Central memory CD8-positive, alpha-beta T cell (primary cell): ENCODE measurements around the gene ASL.
A peak's percentile ranks its signal among the peaks of the same experiment; 100 is the strongest.
"Not testable (repeated sequence)": the region's sequence is repeated elsewhere in the genome, so short reads cannot be mapped to it uniquely, and the experiment has no call there.

Source experiments
- ATAC-seq: fragments of 150-1000 bp; cut with Tn5 transposase; replicated peaks from 2 replicates; pipeline ENCODE4 v1.10.0; 2022; ENCODE audit warnings: mild to moderate bottlenecking, moderate FRiP score, moderate number of reproducible peaks; ENCODE audit not compliant: poor library complexity, severe bottlenecking; ENCODE audit errors: extremely low read depth
- DNase-seq, 2 donors: peaks; one replicate each; pipeline ENCODE4 v3.0.0; 2021; ENCODE audit warnings: low spot score in 2 of 2
- H3K27ac Mint-ChIP-seq: one replicate; pipeline ENCODE4 v1.8.0; 2022; ENCODE audit warnings: low read depth, mild to moderate bottlenecking, moderate library complexity, mixed read lengths
- H3K27me3 Mint-ChIP-seq: one replicate; pipeline ENCODE4 v1.8.0; 2022; ENCODE audit warnings: mixed read lengths
- H3K36me3 Mint-ChIP-seq: one replicate; pipeline ENCODE4 v1.8.0; 2022; ENCODE audit warnings: mild to moderate bottlenecking, moderate library complexity, mixed read lengths; ENCODE audit not compliant: insufficient read depth
- H3K4me1 Mint-ChIP-seq: one replicate; pipeline ENCODE4 v1.8.0; 2022; ENCODE audit warnings: mixed read lengths
- H3K4me3 Mint-ChIP-seq: one replicate; pipeline ENCODE4 v1.8.0; 2022; ENCODE audit warnings: mild to moderate bottlenecking, moderate library complexity, mixed read lengths
- H3K9me3 Mint-ChIP-seq: one replicate; pipeline ENCODE4 v1.8.0; 2022; ENCODE audit warnings: mixed read lengths

The ASL gene

DNA sequence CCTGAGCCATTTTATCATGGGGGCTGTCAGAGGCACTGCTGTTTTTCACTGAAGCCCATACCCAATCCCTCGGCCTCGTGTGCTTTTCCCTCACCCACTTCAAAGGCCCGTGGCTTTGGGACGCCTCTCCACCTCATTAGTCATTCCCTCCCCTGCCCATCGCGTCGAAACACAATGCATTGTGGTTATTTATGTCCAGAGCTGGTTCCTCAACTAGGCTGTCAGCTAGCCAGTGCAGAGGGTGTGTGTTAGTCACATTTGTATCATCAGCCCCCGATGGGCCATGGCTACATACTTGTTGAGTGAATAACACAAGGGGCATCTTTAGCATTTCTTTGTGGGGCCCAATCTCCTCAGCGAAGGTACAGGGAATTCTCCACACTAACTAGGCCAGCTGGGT, 35.2 kb downstream of the ASL start:
- Mint-ChIP-seq H3K9me3 (no peaks in the 10 kb centered on the region), H3K27ac (no peak overlapping the region), H3K4me1 (peaks cover 12% of the 10 kb centered on the region), H3K4me3 (no peak overlapping the region), H3K27me3 (no peaks in the 10 kb centered on the region), H3K36me3 (peaks cover 15% of the 10 kb centered on the region)
- DNase-seq (no peak), ATAC-seq (no peak)

DNA sequence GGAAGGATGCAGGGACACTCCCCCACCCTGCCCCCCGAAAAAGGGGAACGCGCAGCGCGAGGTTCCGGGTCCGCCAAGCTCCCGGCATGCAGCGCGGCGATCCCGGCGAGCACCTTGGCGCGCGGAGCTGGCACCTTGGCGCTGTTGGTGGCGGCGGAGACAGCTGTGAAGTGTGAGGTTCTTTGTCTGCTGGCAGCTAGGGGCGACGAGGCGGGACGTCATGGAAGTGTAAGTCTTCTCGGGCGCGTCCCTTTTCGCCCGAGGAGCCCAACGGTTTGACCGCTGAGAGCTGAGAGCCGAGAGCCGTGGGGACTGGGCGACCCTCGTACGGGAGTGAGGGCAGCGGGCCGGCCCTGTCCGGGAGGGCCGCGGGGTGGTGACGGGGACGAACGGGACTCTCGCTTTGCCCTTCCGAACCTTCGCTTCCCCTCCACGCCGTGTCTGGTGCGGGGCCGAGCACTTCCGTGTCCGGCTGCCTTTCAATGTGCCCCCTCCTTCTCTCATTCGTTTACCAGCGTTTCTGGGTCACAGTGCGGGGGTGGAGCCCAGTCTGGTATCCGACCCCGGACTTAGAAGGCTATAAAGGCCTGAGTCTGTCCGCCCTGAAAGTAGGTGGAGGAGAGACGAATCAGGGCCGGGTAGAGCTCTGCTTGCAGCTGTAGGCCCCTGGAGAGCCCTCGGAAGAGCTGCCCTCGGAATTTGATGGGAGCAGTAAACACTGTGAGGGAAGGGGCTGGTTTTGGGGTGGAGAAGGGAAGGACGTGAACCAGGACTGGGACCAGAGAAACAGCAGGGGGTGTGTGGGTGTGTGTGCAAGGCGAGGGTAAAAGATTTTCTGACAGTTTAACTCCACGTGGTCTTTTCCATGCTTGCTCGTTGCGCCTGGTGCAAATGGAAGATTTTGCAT, 39.4 kb downstream of the ASL start, which contains the start of gene CRCP:
CRCP (plus strand) TSS at position 105 of the 907 bp plus-strand sequence; CDS start at position 221, 116 bp downstream.
- H3K27me3 Mint-ChIP-seq = no peaks in the 10 kb centered on the region
- H3K4me3 Mint-ChIP-seq = peak within 1 kb of the TSS; percentile 99
- peak; percentile 78 to 85 for DNase-seq
- no peaks in the 10 kb centered on the region for H3K9me3 Mint-ChIP-seq
- peak within 1 kb of the TSS; percentile 99 for H3K27ac Mint-ChIP-seq
- peak; percentile 91 for ATAC-seq
- peaks cover 46% of the 10 kb centered on the region for H3K4me1 Mint-ChIP-seq
- peaks cover 18% of the 10 kb centered on the region for H3K36me3 Mint-ChIP-seq

DNA sequence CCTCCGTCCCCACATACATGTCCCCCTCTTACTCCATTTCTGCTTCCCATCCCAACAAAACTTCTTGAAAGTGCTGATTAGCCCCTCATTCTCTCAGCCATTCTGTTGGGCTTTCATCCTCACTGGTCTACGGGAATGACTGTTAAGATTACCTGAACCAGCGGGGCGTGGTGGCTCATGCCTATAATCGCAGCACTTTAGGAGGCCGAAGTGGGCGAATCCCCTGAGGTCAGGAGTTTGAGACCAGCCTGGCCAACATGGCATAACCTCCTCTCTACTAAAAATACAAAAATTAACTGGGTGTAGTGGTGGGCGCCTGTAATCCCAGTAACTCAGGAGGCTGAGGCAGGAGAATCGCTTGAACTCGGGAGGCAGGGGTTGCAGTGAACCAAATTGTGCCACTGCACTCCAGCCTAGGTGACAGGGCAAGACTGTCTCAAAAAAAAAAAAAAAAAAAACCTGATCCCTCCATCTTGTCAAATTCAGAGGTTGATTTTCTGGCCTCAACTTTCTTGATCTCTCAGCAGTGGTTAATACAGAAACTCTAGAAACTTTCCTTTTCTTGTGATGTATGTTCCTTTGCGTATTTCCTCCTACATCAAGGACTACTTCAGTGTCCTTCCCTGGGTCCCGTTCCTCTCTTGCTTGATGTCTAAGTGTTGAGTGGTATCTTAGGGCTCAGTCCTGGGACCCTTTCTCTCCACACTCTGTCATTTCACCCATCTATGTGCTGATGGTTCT, 41.2 kb downstream of the ASL start:
- not testable (repeated sequence) for H3K9me3 Mint-ChIP-seq, DNase-seq, ATAC-seq, H3K27me3 Mint-ChIP-seq
- peak overlapping the region; percentile 36 for H3K4me3 Mint-ChIP-seq
- peaks cover 46% of the 10 kb centered on the region for H3K4me1 Mint-ChIP-seq
- peak overlapping the region; percentile 47 for H3K27ac Mint-ChIP-seq
- H3K36me3 Mint-ChIP-seq = peaks cover 20% of the 10 kb centered on the region

DNA sequence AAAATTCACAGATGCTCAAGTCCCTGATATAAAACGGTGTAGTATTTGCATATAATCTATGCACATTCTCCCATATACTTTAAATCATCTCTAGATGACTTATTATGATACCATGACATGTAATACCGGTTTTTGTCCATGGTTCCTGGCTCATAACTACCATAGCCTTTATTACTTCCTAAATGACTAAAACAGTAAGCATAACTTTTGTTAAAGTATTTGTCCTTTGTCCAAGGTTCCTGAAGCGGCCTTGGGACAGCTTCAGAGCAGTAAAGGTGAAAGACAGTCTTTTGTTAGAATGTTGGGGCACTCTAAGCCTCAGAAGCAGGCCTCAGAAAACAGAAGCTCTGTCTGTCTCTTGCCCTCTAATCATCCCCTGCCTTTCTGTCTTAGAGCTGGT, 43.0 kb downstream of the ASL start:
- Mint-ChIP-seq H3K36me3 (peaks cover 23% of the 10 kb centered on the region), H3K9me3 (no peaks in the 10 kb centered on the region), H3K4me3 (no peak overlapping the region), H3K27ac (peak overlapping the region; percentile 47), H3K4me1 (peaks cover 46% of the 10 kb centered on the region), H3K27me3 (no peaks in the 10 kb centered on the region)
- no peak for DNase-seq
- ATAC-seq = no peak

DNA sequence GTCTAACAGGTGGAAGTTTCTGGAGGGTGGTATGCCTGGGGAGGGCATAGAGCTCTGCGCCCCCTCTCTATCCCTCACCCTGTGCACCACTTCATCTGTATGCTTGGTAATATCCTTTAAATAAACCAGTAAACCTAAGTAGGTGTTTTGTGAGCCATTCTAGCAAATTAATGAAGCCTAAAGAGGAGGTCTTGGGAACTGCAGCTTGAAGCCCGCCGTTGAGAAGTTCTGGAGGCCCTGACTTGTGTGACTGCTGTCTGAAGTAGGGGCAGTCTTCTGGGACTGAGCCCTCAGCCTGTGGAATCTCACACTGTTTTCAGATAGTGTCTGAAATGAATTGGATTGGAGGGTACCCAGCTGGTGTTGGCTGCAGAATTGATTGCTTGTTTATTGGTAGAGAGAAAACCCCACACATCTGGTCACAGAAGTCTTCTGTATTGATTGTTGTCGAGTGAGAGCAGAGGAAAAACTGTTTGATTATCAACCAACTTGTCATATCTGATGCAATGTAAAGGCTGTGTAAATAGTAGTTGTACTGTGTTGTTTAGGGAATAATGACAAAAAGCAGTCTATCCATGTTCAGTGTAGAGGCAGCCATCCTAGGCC, 43.7 kb downstream of the ASL start:
- Mint-ChIP-seq H3K27me3 (no peaks in the 10 kb centered on the region), H3K36me3 (peaks cover 19% of the 10 kb centered on the region), H3K9me3 (no peaks in the 10 kb centered on the region), H3K4me3 (no peak overlapping the region), H3K27ac (peak overlapping the region; percentile 47), H3K4me1 (peaks cover 48% of the 10 kb centered on the region)
- DNase-seq (no peak), ATAC-seq (no peak)

DNA sequence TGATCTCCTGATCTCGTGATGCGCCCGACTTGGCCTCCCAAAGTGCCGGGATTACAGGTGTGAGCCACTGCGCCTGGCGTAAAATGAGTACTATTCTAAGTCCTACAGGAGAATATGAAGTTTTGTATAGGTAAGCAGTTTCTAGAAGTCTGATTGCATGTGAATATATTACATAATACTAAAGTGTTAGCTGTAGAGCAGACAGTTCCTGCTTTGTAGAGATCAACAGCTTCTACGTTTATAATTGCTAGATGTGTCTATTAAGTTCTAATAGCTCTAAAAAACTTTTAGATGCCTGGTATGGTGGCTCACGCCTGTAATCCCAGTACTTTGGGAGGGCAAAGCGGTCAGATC, 47.5 kb downstream of the ASL start:
- Mint-ChIP-seq H3K36me3 (peaks cover 12% of the 10 kb centered on the region), H3K4me1 (peaks cover 41% of the 10 kb centered on the region), H3K27me3 (no peaks in the 10 kb centered on the region), H3K4me3 (no peak overlapping the region), H3K27ac (no peak overlapping the region), H3K9me3 (no peaks in the 10 kb centered on the region)
- DNase-seq = no peak
- no peak for ATAC-seq

GRCh38 chr7:66124569-66124861, 48.9 kb downstream of the ASL start:
- H3K4me1 Mint-ChIP-seq = peaks cover 28% of the 10 kb centered on the region
- peak overlapping the region; percentile 10 for H3K4me3 Mint-ChIP-seq
- ATAC-seq, H3K27me3 Mint-ChIP-seq, DNase-seq, H3K9me3 Mint-ChIP-seq: not testable (repeated sequence)
- H3K36me3 Mint-ChIP-seq = peaks cover 16% of the 10 kb centered on the region
- peak overlapping the region; percentile 88 for H3K27ac Mint-ChIP-seq

- peak overlapping the region; percentile 88 for H3K27ac Mint-ChIP-seq
- H3K27me3 Mint-ChIP-seq = no peaks in the 10 kb centered on the region
- peaks cover 19% of the 10 kb centered on the region for H3K36me3 Mint-ChIP-seq
- H3K9me3 Mint-ChIP-seq = no peaks in the 10 kb centered on the region
- peaks cover 25% of the 10 kb centered on the region for H3K4me1 Mint-ChIP-seq
- ATAC-seq = peak; percentile 69
- H3K4me3 Mint-ChIP-seq = peak overlapping the region; percentile 10
- DNase-seq = no peak
Observed at GRCh38 chr7:66125052-66125694, 49.6 kb downstream of the ASL start.

DNA sequence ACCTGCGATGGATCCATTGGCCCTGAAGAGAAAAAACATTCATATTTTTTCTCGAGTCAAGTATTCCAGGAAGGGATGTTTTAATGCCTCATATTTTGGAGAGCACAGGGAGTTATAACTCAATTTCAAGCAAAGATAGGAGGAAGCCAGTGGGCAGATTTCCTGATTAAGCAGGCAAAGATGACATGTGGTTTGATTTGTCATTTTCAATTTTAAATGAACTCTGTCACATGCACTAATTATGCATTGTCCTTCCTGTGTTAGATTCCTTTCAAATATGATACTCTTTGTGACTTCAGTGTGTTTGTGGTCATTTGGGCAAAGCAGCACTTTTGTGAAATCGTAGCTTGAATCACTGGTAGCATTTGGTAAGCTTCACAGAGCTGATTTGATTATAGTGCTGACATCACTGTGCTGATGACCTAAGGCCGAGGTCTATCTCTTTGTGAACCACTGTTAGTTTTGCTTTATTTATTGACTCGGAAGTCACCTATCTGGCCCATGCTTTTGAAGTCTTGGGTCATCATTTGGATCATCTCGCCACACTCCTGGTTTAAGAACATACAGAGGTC, 50.2 kb downstream of the ASL start:
- ATAC-seq = peak; percentile 82
- H3K36me3 Mint-ChIP-seq = peaks cover 24% of the 10 kb centered on the region
- peaks cover 25% of the 10 kb centered on the region for H3K4me1 Mint-ChIP-seq
- H3K9me3 Mint-ChIP-seq, H3K27me3 Mint-ChIP-seq, H3K4me3 Mint-ChIP-seq, DNase-seq: not testable (repeated sequence)
- peak overlapping the region; percentile 88 for H3K27ac Mint-ChIP-seq

- not testable (repeated sequence) for H3K4me3 Mint-ChIP-seq, H3K27me3 Mint-ChIP-seq, H3K27ac Mint-ChIP-seq, ATAC-seq, DNase-seq, H3K9me3 Mint-ChIP-seq
- peaks cover 32% of the 10 kb centered on the region for H3K36me3 Mint-ChIP-seq
- H3K4me1 Mint-ChIP-seq = peaks cover 27% of the 10 kb centered on the region
Observed at GRCh38 chr7:66127172-66127571, 51.6 kb downstream of the ASL start.

- H3K36me3 Mint-ChIP-seq = peaks cover 73% of the 10 kb centered on the region
- H3K27ac Mint-ChIP-seq = peak overlapping the region; percentile 41
Observed at GRCh38 chr7:66138994-66139752, 63.6 kb downstream of the ASL start.

More at GRCh38 chr7:66138994-66139752, 63.6 kb downstream of the ASL start:
- Mint-ChIP-seq H3K27me3 (no peaks in the 10 kb centered on the region), H3K4me1 (peaks cover 8% of the 10 kb centered on the region), H3K4me3 (no peak overlapping the region), H3K9me3 (no peaks in the 10 kb centered on the region)
- ATAC-seq (no peak), DNase-seq (no peak)
